Islet of Langerhans (tissue), 1 donor: Measurements from ENCODE around the gene TMED10.
"Not testable (repeated sequence)": the region's sequence is repeated elsewhere in the genome, so short reads cannot be mapped to it uniquely, and the experiment has no call there.

Source experiments
- FAIRE-seq: peaks from one replicate; lab custom pipeline; 2011; peaks lifted over from hg19 to GRCh38; lab: Jason Lieb, UNC

The TMED10 gene

DNA sequence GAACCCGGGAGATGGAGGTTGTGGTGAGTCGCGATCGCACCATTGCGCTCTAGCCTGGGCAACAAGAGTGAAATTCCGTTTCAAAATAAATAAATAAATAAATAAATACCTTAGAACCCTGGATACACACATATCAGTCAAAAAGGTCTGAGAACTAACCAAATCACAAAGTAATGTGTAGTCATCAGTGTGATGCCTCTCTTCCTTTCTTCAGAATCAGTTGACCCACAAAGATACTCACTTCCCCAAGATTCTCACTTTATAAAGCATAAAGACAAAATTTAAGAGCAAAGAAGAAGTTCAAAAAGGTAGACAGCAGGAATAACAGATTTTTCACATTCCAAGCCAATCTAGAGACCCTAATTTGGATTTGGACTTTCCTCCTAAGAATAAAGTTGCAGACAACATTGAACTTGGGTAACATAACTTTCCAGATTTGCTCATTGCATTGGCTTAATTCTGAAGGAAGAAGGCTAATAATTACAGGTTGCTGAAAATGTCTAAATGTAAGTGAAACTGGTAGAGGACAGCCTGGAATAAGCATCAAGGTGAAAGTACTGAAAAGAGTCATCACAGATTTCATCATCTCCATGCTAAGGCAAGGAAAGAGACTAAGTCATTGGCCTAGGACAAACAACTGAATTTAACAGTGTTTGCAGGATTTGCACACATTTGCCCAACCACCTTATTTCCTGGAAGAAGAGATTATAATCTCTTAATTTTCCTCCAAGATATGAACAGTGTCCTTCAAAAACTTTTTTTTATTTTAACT lies 17.4 kb downstream of the TMED10 start:
- no peak for FAIRE-seq

DNA sequence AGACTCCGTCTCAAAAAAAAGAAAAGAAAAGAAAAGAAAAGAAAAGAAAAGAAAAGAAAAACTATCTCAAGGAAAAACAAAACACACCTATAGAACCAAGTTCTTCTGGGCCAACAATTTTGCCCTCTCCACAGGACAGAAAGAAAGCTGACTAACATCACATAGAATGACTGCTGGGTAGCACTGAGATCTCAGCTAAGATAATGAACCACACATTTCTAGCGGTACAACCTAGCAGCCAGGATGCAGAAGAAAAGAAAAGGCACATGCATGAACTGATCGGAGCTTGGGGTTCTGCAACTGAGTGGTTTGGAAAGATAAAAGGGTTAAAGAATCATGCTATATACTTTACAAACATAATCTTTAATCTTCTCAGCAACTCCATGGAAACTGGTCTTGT lies 19.5 kb downstream of the TMED10 start:
- FAIRE-seq: no peak

DNA sequence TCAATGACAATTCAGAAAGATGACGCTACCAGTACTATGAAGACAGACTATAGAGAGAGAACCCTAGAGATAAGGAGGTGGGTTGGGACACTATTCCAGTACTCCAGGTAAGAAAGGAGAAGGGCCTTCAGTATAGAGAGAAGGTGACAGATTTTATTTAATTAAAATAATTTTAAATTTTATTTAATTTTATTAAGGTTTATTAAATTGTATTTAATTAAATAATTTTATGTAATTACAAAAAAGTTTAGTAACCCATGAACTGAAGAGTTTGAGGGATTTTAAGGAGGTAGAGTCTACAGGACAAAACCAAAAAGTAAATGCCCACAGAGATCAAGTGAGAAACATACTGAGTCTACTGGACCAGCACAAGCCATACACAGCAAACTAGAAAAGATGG lies 20.3 kb downstream of the TMED10 start:
- no peak for FAIRE-seq

DNA sequence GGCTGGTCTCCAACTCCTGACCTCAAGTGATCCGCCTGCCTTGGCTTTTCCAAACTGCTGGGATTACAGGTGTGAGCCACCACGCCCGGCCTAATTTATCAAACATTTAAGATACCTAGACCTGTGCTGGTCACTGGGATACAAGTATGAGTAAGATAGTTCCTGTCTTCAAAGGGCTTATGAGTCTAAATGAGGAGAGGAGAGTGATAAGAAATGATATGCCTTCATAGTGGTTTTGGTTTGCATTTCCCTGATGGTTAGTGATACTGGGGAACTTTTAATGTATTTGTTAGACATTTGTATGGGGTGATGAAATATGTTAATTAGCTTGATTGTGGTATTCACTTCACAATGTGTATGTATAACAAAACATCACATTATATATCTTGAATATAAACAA lies 21.2 kb downstream of the TMED10 start:
- FAIRE-seq: no peak

DNA sequence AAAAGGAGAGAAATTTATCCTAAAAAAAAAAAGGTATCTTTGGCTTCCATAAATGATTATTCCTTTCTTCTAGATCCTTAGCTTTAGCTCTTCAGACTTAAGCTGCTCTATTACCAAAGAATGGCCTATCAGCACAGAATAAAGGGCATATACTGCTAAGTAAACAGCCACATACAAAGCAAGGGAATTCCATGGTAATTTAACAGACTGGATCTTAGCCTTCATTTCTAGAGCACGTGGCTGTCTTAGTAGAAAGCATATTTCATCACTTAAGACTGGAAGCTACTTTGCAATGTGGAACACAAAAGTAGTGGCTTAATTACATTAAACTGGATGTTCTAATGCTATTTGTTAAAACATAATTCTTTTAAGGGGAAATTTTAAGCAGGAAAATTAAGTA lies 23.1 kb downstream of the TMED10 start:
- no peak for FAIRE-seq

DNA sequence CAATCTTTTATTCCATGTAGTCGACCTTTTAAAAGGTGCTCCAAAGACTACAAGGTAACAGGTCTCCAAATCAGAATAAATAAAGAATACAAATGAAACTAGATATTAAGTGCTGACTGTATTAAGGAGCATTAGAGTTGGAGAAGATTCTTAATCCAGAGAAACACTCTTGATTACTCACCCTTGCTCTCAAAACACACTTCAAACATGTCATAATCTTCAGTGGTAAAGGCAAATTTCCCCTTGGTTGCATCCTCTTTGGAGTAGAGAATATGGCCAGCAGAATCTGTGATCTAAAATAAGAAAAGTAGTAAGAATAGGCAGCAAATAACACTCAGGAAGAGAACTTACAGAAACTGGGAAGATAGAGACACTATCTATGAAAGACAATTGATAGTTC lies 24.6 kb downstream of the TMED10 start:
- FAIRE-seq: no peak

DNA sequence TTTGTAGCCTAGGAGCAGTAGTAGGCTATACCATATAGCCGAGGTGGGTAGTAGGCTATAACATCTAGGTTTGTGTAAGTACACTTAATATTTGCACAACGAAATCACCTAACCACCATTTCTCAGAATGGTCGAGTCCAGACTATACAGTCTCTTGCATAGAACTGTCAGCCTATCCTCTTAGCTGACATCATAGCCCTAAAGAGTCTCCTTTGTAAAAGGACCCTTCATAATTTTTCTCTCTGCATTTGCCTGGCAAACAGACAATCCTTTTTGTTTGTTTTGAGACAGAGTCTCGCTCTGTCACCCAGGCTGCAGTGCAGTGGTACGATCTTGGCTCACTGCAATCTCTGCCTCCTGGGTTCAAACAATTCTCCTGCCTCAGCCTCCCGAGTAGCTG lies 25.8 kb downstream of the TMED10 start:
- FAIRE-seq: not testable (repeated sequence)

DNA sequence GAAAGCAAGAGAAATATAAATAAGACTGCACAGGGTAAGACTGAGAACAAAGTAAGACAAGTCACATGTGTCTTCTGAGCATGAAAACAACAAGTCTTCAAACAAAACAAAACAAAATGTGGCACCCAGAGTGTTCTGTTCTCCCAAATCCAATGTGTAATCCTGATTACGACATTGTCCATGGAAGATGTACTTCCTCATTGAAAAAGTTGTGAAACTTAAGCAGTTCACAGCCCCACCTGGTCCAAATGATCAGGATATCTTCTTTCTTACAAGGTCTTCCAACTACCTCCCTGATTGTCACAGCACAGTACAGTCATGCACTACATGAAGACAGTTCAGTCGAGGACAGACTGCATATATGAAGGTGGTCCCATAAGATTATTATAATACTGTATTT lies 26.3 kb downstream of the TMED10 start:
- no peak for FAIRE-seq

DNA sequence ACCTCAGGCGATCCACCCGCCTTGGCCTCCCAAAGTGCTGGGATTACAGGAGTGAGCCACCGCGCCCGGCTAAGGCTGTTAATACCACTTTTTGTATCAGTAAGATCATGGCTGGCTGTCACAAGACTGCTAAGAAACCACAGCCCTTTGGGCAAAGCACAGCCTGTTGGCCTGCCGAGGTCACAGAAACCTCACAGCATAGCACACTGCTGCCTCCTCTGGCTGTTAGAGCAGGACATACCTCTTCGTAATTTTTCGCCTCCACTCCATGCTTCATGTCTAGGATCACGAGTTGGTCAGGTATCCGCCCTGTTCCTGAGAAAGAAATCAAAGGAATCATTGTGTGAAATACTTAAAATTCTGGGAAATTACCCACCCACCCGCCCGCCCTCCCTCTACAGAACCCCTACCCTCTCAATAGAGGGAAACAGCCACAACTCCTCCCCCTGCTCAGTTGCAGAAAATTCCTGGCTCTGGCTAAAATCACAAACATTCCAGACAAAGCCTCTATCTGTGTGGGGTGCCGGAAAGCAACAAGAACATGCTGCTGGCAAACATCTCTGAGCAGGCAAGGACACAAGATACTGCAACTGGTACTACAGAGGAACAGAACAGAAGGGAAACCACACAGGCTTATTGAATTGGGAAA lies 28.9 kb downstream of the TMED10 start:
- FAIRE-seq: no peak

DNA sequence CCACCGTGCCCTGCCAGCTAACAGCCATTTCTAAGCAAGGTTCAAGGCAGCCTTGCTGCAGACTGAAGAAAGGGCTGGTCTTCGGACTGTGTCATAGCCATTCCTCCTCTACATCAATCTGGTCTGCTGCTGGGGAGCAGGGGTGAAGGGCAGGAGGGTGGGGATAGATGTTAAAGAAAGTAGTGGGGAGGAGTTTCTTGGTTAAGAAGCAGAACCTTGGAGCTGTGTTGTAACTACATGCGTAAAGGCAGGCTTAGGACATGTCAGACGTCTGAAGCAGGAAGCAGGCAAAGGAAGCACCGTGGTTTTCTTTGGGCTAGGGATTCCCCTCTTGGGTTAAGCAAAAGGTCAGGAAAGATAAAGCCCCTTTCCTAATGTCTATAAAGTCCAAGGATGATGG lies 31.5 kb downstream of the TMED10 start:
- no peak for FAIRE-seq

DNA sequence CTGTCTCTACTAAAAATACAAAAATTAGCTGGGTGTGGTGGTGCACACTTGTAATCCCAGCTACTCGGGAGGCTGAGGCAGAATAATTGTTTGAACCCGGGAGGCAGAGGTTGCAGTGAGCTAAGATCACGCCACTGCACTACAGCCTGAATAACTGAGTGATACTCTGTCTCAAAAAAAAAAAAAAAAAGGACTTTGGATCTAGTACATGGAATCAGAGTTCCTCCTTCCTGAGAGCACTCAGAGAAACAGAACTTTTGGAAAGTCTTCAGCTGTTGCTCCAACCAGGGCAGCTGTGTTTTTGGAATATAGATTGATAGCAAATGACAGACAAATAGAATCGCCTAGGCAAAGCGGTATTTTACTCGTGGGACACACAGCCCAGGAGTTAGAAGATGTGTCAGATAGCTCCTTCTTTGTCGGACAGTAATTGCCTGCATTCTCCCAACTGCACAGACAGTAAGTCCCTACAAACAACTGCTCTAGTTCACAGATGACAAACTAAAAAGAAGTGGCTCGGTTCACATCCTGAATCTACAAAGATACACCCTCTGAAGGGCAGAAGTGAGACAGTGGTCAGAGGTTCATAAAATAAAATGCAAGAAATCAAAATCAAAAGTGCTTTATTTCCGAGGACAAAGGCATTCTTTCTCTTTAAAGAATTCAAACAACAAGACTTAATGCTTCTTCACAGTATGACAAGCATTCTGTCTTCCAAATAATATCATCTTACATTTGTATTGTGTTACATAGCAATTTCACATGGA lies 32.5 kb downstream of the TMED10 start:
- FAIRE-seq: no peak

DNA sequence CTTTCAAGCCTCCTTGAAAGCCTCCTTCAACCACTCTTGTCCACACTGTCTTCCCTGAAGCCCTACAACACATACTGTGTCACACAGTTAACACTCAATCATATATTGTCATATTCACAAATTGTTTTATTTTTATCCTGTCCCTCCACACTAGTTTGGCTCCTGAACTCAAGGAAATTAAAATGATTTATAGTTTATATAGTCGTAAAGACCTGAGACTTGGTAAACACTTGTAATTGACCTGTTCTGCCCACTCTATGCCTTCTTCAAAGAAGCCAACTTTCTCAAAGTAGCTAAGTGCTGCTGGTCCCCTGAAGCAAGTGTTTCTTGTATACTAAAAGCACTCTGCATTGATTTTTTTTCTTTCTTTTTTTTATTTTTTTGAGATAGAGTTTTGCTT lies 33.9 kb downstream of the TMED10 start:
- no peak for FAIRE-seq

DNA sequence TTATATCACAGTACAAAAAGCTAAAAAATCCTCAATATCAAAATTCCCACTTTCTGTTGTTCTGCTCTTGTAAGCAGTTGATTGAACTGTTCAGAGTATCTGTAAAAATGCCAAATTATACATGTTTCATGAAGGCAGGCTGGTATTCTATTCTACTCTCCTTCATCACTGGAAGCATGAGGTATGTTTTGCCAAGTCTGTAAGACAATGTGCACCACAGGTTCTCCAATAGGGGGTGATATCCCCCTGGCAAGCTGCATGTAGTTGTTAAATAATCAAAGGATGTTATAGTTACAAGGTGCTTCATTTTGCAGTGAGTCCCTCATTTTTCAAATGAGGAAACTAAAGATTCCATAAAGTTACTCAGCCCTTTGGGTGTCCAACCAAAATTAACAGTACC lies 34.4 kb downstream of the TMED10 start:
- FAIRE-seq: no peak

DNA sequence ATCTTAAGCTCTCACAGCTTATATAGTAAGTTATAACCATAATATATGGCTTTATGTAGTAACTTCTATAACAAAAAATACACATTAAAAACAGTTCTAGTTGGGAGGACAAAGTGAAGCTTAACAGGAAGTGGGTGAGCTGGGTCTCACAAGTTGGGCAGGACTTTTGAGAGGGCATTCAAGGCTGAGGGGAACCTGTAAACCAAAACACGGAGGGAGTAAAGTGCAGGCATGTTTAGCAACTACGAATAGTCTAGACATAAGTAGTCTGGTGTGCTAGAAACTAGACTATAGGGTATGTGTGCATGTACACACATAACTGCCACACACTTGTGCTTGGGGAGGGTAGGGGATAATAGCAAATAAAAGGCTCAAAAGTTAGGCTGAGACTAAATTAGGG lies 35.4 kb downstream of the TMED10 start:
- FAIRE-seq: no peak

DNA sequence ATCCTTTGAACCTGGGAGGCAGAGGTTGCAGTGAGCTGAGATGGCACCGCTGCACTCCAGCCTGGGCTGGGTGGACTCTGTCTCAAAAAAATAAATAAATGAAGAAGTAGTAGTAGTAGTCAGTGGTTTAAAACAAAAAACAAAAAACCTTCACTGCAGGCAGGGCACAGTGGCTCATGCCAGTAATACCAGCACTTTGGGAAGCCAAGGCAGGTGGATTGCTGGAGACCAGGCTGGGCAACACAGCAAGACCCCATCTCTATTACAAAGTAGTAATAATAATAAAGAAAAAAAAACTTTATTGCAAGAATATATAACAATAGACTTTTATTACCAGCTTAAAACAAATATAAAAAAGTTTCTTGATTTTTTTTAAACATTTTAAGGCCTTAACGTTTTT lies 35.8 kb downstream of the TMED10 start:
- FAIRE-seq: no peak

DNA sequence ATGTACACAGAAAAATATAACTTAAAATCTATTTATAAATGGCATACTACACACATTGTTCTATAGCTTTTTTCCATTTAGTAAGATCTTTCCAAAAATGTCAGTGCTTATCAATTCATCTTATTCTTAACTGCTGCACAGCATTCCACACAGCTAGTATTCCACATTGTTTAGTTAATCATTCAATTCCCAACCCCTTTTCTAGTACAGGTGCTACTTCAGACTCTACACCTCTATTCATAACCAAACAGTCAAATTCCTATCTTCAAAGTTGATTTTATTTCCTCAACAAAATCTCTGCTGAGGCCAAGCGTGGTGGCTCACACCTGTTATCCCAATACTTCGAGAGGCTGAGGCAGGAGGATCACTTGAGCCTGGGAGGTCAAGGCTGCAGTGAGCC lies 37.2 kb downstream of the TMED10 start:
- FAIRE-seq: no peak

DNA sequence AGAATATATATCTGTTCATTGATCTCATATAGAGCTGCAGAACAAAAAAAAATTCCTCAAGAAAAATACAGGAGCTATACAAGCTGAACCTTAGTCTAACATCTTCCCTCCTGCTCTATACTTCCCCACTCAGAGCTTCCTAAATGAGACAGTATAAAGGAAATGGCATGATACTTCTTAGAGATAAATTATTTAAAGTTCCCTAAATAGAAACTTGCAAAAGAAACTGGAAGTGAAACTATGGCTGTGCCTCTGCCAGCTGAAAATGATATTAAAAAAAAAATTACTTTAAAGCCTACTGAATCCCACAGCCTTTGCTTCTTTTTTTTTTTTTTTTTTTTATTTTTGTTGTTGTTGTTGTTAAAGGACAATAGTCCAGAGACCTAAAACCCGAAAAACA lies 37.9 kb downstream of the TMED10 start:
- FAIRE-seq: peak; percentile 53

DNA sequence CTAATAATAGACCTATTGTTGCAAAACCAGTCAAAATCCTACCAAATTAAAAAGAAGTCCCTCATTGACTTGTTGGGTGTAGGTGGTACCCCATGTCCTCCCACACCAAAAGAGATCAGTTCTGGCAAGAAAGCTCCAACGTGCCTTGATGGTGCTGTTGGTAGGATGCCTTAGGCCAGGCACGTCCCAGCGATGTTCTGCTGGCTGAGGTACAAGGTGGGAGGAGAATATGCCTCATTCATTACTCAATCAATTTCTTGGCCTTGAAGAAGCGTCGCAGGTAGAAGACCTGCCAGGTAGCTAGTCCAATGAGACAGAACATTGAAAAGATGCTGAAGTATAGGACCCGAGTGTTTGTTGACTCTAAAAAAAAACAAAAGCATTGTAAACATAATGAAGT lies 41.8 kb downstream of the TMED10 start:
- FAIRE-seq: no peak

DNA sequence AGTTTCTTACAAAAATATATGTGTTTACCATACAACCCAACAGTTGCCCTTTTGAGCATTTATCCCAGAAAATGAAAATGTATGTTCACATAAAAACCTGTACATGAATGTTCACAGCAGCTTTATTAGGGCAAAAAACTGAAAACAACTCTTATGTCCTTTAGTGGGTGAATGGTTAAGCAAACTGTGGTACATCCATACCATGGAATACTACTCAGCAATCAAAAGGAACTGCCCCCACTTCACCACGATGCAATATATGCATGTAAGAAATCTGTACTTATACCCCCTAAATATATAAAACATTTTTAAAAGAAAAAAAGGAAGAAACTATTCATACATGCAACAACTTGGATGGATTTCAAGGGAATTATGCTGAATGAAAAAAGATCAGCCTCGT lies 42.8 kb downstream of the TMED10 start:
- peak; percentile 53 for FAIRE-seq

DNA sequence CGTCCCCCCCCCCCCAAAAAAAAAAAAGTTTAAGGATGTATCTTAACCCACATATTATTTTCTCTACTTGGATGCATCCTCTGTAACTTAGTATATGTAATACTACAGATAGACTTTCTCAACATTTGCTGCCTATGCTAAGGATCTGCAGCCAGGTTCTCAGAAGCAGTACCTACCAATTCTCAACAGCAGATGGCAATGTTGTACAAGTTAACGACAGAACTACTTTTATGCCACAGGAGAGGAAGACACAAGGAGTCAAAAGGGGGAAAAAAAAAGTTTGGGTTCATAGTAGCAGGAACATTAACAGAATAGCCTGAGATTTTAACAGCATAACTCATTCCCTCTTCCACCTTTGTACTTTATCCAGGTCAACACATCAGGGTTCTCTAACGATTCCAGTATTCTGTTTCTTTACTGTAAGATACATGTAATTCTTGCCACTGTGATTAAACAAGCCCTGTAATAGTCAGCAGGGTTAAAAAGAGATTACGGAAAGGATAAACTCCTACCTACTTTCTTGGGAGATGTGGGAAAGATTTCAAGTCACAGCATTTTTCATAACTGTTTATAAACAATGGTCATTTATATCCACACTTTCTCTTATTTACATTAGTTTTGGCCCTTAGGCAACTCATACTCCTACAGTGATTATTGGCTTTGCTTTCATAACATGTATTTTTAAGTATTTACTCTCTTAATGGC lies 43.9 kb downstream of the TMED10 start:
- peak; percentile 99 for FAIRE-seq

DNA sequence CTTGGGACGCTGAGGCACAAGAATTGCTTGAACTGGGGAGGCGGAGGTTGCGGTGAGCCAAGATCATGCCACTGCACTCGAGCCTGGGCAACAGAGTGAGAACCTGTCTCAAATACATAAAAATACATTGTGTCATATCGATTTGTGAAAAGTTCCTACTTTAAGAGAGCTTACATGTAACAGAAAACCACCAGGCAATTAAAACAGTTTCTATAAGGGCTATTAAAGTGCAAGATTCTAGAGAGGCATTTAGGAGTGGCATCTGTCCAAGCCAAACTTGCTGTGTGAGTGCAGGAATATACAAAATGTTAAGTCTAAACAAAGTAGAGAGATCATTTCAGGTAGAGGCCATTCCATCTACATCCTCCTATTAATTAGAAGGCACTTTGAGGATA lies 47.8 kb downstream of the TMED10 start:
- no peak for FAIRE-seq

DNA sequence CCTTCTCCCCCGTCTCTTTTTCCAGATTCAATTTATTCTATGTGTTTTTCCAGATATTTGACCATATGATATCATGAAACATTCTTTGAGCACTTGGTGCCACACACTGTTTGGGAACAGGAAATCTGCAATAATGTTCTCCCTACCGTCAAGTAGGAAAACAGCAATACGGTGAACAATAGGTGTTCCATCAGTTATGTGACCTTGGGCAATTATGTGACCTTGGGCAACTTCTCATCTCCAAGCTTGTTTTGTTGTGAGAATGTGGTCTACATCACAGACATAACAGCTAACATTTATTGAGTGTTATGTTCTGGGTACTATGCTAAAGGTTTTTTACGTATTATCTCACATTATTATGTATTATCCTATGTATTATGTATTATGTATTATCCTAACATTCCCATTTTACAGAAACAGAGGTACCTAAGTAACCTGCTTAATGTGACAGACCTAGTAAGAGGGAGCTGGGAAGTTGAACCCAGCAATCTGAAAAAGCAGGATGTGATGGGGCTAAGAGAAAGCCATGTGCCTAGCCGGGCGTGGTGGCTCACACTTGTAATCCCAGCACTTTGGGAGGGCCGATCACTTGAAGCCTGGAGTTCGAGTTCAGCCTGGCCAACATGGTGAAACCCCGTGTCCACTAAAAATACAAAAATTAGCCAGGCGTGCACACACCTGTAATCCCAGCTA lies 48.4 kb downstream of the TMED10 start:
- no peak for FAIRE-seq
